HEK293T (cell line): ENCODE data around the gene TOB1.

ENCODE experiments used
- CTCF ChIA-PET: fragments of 350-600 bp; formaldehyde crosslinking; extraction: SDS; loops from one replicate; lab custom pipeline; 2021; ENCODE audit warnings: antibody characterized with exemption, inconsistent platforms; lab: Yijun Ruan, JAX
- POLR2A ChIA-PET: fragments of 350-600 bp; formaldehyde crosslinking; extraction: SDS; loops from one replicate; lab custom pipeline; 2020; ENCODE audit warnings: antibody characterized with exemption, inconsistent platforms; lab: Yijun Ruan, JAX
- DNase-seq: peaks from one replicate; pipeline ENCODE4 v3.0.0; 2012; ENCODE audit warnings: mixed read lengths; ENCODE audit errors: extremely low spot score
- ARNT ChIP-seq: fragments of 450-650 bp; IDR thresholded peaks from 2 replicates; pipeline ENCODE4 v1.6.1; 2017; ENCODE audit warnings: mild to moderate bottlenecking
- BHLHE40 ChIP-seq: fragments of 450-650 bp; IDR thresholded peaks from 2 replicates; pipeline ENCODE4 v1.6.1; 2016; ENCODE audit warnings: mild to moderate bottlenecking, moderate library complexity, borderline replicate concordance
- CTBP1 ChIP-seq: fragments of 450-650 bp; IDR thresholded peaks from 2 replicates; pipeline ENCODE4 v1.6.1; 2016; ENCODE audit warnings: borderline replicate concordance
- ELF4 ChIP-seq: fragments of 450-650 bp; IDR thresholded peaks from 2 replicates; pipeline ENCODE4 v1.6.1; 2017; ENCODE audit warnings: antibody characterized with exemption
- FOXA1 ChIP-seq: fragments of 450-650 bp; IDR thresholded peaks from 2 replicates; pipeline ENCODE4 v1.6.1; 2016; ENCODE audit warnings: mild to moderate bottlenecking
- FOXK2 ChIP-seq: fragments of 450-650 bp; IDR thresholded peaks from 2 replicates; pipeline ENCODE4 v1.6.1; 2016; ENCODE audit warnings: mild to moderate bottlenecking
- FOXM1 ChIP-seq: fragments of 450-650 bp; IDR thresholded peaks from 2 replicates; pipeline ENCODE4 v1.6.1; 2017; ENCODE audit warnings: mild to moderate bottlenecking, borderline replicate concordance
- HDGF ChIP-seq: fragments of 450-650 bp; IDR thresholded peaks from 2 replicates; pipeline ENCODE4 v1.6.1; 2017; ENCODE audit warnings: antibody characterized with exemption, borderline replicate concordance
- L3MBTL2 ChIP-seq: fragments of 450-650 bp; conservative IDR thresholded peaks from 2 replicates; pipeline ENCODE4 v1.6.1; 2016; ENCODE audit warnings: mild to moderate bottlenecking
- LEF1 ChIP-seq: fragments of 450-650 bp; IDR thresholded peaks from 2 replicates; pipeline ENCODE4 v1.6.1; 2017; ENCODE audit warnings: mild to moderate bottlenecking, borderline replicate concordance
- NFRKB ChIP-seq: fragments of 450-650 bp; IDR thresholded peaks from 2 replicates; pipeline ENCODE4 v1.6.1; 2016; ENCODE audit warnings: mild to moderate bottlenecking, moderate library complexity
- PKNOX1 ChIP-seq: fragments of 450-650 bp; IDR thresholded peaks from 2 replicates; pipeline ENCODE4 v1.6.1; 2016
- SP1 ChIP-seq: fragments of 450-650 bp; IDR thresholded peaks from 2 replicates; pipeline ENCODE4 v1.6.1; 2017
- SUZ12 ChIP-seq: fragments of 450-650 bp; IDR thresholded peaks from 2 replicates; pipeline ENCODE4 v1.6.1; 2016; ENCODE audit warnings: mild to moderate bottlenecking
- TARDBP ChIP-seq: fragments of 450-650 bp; IDR thresholded peaks from 2 replicates; pipeline ENCODE4 v1.6.1; 2016
- ZNF384 ChIP-seq: fragments of 450-650 bp; IDR thresholded peaks from 2 replicates; pipeline ENCODE4 v1.6.1; 2016

TOB1 gene

DNA sequence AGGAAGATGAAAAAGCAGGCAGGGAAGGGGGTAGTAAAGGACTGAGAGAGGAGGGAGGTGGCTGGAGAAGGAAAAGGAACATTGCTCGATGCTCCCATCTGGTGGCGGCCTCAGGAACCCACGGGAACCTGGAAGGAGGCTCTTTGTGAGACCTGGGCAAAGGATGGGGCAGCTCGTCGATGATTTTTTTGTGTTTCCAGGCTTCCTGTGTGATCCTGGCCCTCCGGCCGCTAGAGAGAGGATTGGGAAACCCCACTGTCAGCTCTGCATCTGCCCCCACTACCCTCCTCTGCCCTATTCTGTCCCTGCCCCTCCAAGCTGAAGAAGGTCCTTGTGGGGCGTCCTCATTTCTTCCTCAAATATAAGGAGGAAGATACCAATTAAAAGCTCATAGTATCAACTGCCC, 24.2 kb downstream of the TOB1 start:
- CTCF ChIA-PET, result interaction anchor here (0.6 to 6.6 kb wide), 12 partner anchors 10 to 181 kb away, joined by 3 to 68 read pairs (median 4); no protein-coding TSS in a partner anchor
- DNase-seq, result peak; percentile 87
- TF ChIP-seq HDGF, result no peak
- no peak for TF ChIP-seq SUZ12
- no peak for TF ChIP-seq L3MBTL2
- TF ChIP-seq BHLHE40, result no peak
- no peak for TF ChIP-seq FOXM1
- no peak for TF ChIP-seq ZNF384
- TF ChIP-seq TARDBP, result no peak
- no peak for TF ChIP-seq PKNOX1
- no peak for TF ChIP-seq ELF4
- no peak for TF ChIP-seq LEF1
- no peak for TF ChIP-seq FOXA1
- TF ChIP-seq SP1, result no peak
- TF ChIP-seq NFRKB, result no peak
- no peak for TF ChIP-seq CTBP1
- no peak for TF ChIP-seq ARNT
- POLR2A ChIA-PET, result no interaction called here

DNA sequence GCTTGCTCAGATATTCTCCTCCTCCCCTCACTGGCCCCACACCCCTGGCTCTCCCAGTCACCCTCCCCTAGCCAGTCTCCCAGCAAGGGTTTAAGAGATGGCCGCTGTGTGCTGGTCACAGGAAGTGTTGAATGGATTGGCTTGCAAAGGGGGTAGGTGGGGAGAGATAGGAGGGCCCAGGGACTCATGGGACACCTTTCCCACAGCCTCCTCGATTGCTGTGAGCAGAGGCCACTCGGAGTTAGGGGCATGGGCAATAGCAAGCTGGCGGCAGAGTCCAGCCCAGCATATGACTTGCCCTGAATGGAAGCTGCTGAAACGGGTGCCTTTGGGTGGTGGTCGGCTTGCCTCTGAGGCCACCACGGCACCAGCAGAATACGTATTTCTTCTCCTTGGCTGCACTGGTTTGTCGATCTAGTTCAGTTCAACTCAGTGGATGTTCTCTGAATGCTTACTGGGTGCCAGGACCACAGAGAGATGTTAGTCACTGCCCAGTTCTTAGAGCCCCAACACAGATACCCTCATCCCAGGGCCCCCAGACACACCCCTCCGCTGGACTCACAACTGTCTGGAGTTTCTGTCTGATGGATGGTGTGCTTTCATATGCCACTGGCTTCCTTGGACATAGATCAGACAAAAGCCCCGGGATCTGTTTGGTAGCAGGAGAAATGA, 24.7 kb downstream of the TOB1 start:
- CTCF ChIA-PET, result interaction anchor here (0.6 to 6.6 kb wide), 9 partner anchors 11 to 178 kb away, joined by 3 to 68 read pairs (median 4); no protein-coding TSS in a partner anchor
- no peak for TF ChIP-seq HDGF
- TF ChIP-seq FOXM1, result no peak
- no peak for TF ChIP-seq TARDBP
- no peak for TF ChIP-seq LEF1
- no peak for TF ChIP-seq ARNT
- no peak for TF ChIP-seq FOXA1
- TF ChIP-seq CTBP1, result no peak
- no peak for TF ChIP-seq FOXK2
- no peak for TF ChIP-seq BHLHE40
- TF ChIP-seq PKNOX1, result no peak
- POLR2A ChIA-PET, result no interaction called here
- DNase-seq, result no peak

- no peak for DNase-seq
- TF ChIP-seq SUZ12 (no peak), BHLHE40 (no peak), L3MBTL2 (no peak), TARDBP (no peak), SP1 (no peak), FOXM1 (no peak), ZNF384 (no peak), HDGF (no peak), FOXK2 (no peak)
- CTCF ChIA-PET, result interaction anchor here (4.0 to 6.6 kb wide), 2 partner anchors 12 to 57 kb away, joined by 26 to 68 read pairs; no protein-coding TSS in a partner anchor
- POLR2A ChIA-PET, result interaction anchor here (0.6 kb wide), 1 partner anchor 56 kb away, joined by 3 read pairs; no protein-coding TSS in a partner anchor
Observed at GRCh38 chr17:50840311-50840851, 25.8 kb downstream of the TOB1 start.

DNA sequence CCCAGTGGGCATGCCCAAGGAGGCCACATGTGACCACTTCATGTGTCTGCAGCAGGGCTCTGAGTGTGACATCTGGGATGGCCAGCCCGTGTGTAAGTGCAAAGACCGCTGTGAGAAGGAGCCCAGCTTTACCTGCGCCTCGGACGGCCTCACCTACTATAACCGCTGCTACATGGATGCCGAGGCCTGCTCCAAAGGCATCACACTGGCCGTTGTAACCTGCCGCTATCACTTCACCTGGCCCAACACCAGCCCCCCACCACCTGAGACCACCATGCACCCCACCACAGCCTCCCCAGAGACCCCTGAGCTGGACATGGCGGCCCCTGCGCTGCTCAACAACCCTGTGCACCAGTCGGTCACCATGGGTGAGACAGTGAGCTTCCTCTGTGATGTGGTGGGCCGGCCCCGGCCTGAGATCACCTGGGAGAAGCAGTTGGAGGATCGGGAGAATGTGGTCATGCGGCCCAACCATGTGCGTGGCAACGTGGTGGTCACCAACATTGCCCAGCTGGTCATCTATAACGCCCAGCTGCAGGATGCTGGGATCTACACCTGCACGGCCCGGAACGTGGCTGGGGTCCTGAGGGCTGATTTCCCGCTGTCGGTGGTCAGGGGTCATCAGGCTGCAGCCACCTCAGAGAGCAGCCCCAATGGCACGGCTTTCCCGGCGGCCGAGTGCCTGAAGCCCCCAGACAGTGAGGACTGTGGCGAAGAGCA, 26.4 kb downstream of the TOB1 start:
- POLR2A ChIA-PET, result interaction anchor here (0.6 kb wide), 1 partner anchor 55 kb away, joined by 3 read pairs; no protein-coding TSS in a partner anchor
- TF ChIP-seq ELF4 (no peak), SUZ12 (no peak), ZNF384 (no peak), PKNOX1 (no peak)
- CTCF ChIA-PET, result interaction anchor here (4.0 to 6.6 kb wide), 2 partner anchors 12 to 56 kb away, joined by 26 to 68 read pairs; no protein-coding TSS in a partner anchor
- no peak for DNase-seq

GRCh38 chr17:50837980-50838954, 27.9 kb downstream of the TOB1 start:
- TF ChIP-seq HDGF, result no peak
- TF ChIP-seq FOXA1, result no peak
- TF ChIP-seq L3MBTL2, result no peak
- TF ChIP-seq ZNF384, result no peak
- no peak for TF ChIP-seq ELF4
- TF ChIP-seq BHLHE40, result no peak
- TF ChIP-seq NFRKB, result no peak
- no peak for TF ChIP-seq SP1
- TF ChIP-seq FOXM1, result no peak
- no peak for TF ChIP-seq SUZ12
- TF ChIP-seq FOXK2, result no peak
- TF ChIP-seq ARNT, result no peak
- no peak for TF ChIP-seq CTBP1
- no peak for TF ChIP-seq LEF1
- TF ChIP-seq PKNOX1, result no peak
- no peak for TF ChIP-seq TARDBP
- DNase-seq, result no peak
- ChIA-PET POLR2A (no interaction called here), CTCF (interaction anchor here (0.6 to 6.6 kb wide), 3 partner anchors 31 to 55 kb away, joined by 3 to 68 read pairs (median 5); no protein-coding TSS in a partner anchor)
